HG02943 (cell line): ENCODE data around the gene DNAH11.
"Not testable (repeated sequence)": the region's sequence is repeated elsewhere in the genome, so short reads cannot be mapped to it uniquely, and the experiment has no call there.

ENCODE experiments used
- ATAC-seq: cut with Tn5 transposase; IDR thresholded peaks from one replicate; pipeline ENCODE4 v1.9.1; 2021; ENCODE audit warnings: mild to moderate bottlenecking, low read depth, moderate library complexity; ENCODE audit not compliant: unreplicated experiment

DNAH11 gene

GRCh38 chr7:21616091-21616490 lies 73.3 kb downstream of the DNAH11 start:
- ATAC-seq = no peak

DNA sequence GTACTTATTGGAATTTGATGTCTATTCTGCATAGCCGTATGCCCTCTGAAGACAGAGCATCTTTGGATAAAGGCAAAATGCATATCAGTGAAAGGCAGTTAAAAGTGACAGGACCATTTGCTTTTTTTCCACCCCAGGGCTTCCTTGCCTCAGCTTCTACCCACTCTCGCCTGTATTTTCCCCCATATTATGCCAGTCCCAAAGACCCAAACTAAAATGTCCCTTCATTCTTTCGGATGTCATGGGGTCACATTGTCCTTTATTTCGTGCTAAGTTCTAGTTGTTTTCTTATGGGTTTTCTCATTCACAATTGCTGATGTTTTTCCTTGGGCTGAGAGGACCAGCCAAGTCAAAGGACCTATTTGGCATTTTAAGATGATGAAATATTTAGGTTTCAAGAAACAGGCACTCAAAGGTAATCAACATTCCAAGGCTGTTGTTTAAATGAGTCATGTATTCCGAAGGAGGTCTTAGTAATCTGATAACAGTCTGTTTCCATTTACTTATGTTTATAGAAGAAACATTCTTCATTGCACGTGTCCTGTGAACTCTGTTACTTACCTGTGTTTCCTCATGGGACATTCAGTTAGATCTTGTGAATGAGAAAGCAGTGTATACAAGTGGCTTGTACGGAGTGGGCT lies 74.1 kb downstream of the DNAH11 start:
- no peak for ATAC-seq

DNA sequence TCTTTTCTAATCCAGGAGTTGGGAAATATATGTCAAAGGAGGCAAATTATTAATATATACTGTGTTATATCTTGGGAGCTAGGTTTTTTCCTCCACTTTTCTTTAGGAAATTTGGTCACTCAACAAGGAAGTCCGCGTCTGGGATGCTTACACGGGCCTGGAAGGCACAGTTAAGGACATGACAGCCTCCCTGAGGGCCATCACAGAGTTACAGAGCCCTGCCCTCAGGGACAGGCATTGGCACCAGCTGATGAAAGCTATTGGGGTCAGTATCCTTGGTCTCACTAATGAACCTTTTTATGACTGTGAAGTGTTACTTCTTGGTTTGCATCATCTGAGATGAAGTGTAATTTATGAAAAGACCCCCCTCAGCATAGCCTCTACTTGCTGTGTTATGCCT lies 74.7 kb downstream of the DNAH11 start:
- no peak for ATAC-seq

- ATAC-seq = no peak
Measured at GRCh38 chr7:21617916-21618390, 75.1 kb downstream of the DNAH11 start.

- ATAC-seq = no peak
Measured at GRCh38 chr7:21618706-21619105, 75.9 kb downstream of the DNAH11 start.

DNA sequence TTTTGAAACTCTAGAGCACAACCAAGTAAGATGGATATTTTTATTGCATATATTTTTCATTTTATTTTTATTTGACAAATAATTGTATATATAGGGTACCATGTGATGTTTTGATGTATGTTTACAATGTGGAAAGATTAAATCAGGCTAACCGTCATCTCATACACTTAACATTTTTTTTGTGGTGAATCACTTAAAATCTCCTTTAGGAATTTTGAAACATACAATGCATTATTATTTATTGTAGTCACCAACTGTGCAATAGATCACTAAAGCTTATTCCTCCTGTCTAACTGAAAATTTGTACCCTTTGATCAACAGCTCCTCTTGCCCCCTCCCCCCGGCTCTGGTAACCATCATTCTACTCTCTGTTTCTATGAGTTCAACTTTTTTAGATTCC lies 77.2 kb downstream of the DNAH11 start:
- ATAC-seq = no peak

GRCh38 chr7:21624320-21624719 lies 81.5 kb downstream of the DNAH11 start:
- no peak for ATAC-seq

- ATAC-seq = no peak
Measured at GRCh38 chr7:21636694-21637093, 93.9 kb downstream of the DNAH11 start.

GRCh38 chr7:21639206-21639868 lies 96.5 kb downstream of the DNAH11 start:
- no peak for ATAC-seq

DNA sequence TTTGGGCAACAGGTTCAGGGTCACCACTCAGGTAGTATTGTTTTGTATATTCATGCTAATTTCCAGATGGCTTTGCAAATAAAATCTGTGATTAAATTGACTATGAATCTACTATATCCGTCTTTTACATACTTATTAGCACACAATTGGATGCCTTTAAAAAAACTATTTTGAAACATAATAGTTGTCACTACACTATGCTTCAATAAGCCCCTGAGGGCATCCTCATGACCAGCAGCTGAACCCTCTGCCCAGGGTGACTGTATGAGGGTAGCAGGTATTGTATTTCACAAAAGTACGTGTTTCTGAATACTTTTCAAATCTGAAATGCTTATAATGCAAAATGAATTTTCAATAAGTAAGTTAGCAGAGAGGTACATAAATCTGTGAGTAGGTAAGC lies 97.3 kb downstream of the DNAH11 start:
- ATAC-seq = no peak

DNA sequence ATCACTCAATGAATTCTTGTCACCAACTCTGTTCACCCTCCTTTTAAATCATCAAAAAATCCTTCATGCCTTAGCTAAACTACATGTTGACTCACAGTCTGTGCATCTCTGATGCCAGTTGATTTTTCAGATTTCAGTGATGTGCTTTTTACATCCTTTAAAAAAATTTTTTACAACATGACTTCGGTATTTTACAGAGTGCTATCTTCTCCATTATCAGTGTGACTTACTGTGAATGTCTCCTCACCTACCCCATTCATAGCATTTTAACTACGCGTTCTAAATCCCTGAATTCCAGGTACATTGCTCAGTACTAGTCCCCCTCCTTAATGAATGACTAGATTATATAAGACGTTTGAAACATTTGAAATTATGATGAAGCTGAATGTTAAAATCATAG lies 98.7 kb downstream of the DNAH11 start:
- ATAC-seq = no peak

GRCh38 chr7:21642422-21642821 lies 99.6 kb downstream of the DNAH11 start:
- ATAC-seq = no peak

- ATAC-seq = no peak
Measured at GRCh38 chr7:21651697-21652096, 108.9 kb downstream of the DNAH11 start.

DNA sequence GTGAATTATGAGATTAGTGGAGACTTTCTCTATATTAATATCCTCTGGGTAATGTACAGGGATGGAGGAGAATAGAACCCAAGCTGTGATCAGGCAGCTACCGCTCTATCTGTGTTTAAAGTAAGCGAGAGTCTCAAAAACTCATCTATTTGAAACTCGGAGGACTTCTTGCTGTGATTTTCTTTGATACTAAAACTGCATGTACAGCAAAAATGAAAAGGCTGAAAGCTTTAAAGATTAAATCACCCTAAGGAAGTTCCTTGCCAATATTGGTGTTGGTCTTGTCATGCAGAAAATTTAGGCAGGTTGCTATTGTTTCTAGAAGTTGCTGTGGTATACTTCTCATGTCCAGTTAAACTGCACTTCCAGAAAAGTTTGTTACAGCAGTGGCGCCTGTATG lies 110.8 kb downstream of the DNAH11 start:
- ATAC-seq = no peak

- no peak for ATAC-seq
Measured at GRCh38 chr7:21656081-21656480, 113.2 kb downstream of the DNAH11 start.

DNA sequence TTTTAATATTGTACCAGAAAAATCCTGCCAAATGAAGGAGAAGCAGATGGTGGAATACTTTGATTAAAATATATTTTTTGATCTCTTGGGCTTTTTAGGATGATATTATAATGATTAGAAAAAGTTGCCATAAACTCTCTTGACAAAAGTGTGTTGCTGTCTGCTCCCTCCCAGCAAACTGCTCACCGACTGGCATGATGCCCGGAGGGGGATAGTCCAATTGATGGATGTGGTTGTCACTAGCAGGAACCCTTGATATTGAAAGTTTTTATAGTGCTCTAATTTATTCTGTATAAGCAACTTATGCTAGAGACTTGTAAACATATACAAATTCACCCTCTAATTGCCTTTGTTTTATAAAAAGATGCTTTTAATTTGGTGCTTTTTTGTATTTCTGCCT lies 114.0 kb downstream of the DNAH11 start:
- ATAC-seq = no peak

DNA sequence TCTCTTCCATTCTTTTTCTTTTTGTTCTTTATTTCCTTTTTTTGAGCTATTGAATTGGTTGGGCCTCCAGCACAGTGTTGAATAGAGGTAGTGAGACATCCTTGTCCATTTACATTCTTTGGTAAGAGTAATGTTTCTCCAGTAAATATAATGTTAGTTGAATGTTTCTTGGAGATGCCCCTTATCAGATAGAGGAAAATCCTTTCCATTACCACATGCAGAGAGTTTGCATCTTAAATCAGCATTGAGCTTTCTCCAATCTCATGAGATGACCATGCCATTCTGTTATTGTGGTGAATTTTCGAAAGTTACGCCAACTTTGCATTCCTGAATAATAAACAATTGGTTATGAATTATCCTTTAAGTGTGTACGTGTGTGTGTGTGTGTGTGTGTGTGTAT lies 127.7 kb downstream of the DNAH11 start:
- no peak for ATAC-seq

DNA sequence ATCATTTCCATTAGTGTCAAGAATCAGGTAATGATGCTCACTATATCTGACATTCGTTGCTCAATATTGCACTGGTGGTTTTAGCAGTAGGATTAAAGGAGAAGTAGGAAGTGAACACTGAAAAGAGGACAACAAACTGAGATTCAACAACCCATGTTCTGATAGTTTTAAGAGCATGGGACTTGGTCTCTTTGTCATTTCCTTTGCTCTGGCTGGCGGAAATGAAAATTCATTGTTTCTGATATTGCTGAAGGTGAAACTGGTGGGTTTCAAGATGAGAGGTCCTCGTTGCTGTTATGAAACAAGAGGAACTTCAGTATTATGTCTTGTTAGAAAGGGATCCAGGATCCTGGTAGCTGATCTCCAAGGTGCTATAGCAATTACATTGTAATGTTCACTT lies 129.0 kb downstream of the DNAH11 start:
- ATAC-seq = no peak

DNA sequence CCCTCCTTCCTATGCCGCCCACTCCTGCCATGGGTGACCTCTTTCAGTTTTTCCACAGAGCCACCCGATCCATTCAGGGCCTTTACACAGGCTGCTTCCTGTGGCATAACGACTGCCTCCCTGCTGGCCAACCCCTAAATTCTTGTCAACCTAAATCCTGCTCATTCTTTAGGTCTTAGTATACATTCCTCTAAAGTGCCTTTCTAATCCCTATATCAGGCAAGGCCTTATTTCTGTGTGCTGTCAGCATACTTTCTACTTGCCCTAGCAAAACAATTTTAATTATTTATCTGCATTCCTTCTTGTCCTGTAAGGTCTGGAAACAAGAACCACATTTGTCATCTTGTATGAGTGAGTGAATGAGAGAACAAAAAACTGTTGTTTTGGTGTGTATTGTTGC lies 132.4 kb downstream of the DNAH11 start:
- ATAC-seq = no peak

DNA sequence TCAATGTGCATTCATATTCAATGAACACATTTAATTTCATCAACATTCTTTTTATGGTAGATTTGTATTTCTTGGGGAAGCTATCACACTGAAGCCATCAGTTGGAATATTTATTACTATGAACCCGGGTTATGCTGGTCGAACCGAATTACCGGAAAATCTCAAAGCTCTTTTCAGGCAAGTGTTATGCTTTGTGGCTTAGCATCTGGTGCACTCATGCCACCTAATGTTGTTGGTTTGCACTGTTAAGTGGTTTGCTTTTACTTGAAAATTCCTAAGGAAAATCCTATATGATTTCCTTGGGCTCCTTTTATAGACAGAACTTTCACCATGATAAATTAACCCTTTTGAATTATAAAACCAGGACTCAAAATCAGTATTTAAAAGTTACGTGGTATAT lies 147.9 kb downstream of the DNAH11 start:
- no peak for ATAC-seq

DNA sequence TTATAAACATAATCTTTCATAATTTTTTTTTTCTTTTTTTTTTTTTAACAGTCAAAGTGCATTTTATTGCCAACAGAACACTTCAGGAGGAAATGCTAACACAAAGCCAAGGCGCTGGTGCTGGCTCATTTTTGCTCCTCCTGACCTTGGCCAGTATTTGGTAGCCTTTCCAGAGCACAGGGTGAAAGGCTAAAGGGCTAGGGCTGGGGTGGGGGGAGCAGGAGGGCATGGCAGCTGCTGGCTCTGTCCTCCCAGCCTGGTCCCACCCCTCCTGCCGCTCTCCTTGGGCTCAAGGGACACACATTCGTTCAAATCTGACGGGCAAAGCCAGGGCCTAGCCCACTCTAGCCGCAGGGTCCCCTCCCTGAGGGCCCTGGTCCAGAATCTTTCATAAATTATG lies 148.3 kb downstream of the DNAH11 start:
- not testable (repeated sequence) for ATAC-seq

DNA sequence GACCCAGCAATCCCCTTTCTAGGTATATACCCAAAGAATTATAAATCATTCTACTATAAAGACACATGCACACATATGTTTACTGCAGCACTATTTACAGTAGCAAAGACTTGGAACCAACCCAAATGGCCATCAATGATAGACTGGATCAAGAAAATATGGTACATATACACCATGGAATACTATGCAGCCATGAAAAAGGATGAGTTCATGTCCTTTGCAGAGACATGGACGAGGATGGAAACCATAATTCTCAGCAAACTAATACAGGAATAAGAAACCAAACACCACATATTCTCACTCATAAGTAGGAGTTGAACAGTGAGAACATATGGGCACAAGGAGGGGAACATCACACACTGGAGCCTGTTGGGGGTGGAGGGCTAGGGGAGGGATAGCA lies 157.7 kb downstream of the DNAH11 start:
- ATAC-seq = not testable (repeated sequence)
